H1 (cell line): ENCODE measurements around the gene SPOCK2. TPM values are rescaled to one million over a fixed set of nuclear protein-coding genes. Genes with fewer than 3 reads are reported as not detected.

Experiments
- CTCF ChIA-PET: fragments of 300-600 bp; sonication (Branson Sonifier 250); formaldehyde crosslinking; loops from one replicate; lab custom pipeline; 2021; ENCODE audit not compliant: partially characterized antibody; lab: Charles Lee
- POLR2A ChIA-PET: fragments of 300-600 bp; sonication (Branson Sonifier 250); formaldehyde crosslinking; loops from one replicate; lab custom pipeline; 2021; ENCODE audit warnings: inconsistent platforms; ENCODE audit not compliant: partially characterized antibody; lab: Charles Lee
- DNase-seq, 2 experiments: peaks; one replicate each; pipeline versions ENCODE4 v3.0.0 to v3.0.0-alpha.2; 2010 to 2022; ENCODE audit warnings: low spot score in 2 of 2, low read depth in 1 of 2, mixed read lengths in 1 of 2
- FAIRE-seq: peaks from 2 replicates; lab custom pipeline; 2011; peaks lifted over from hg19 to GRCh38; lab: Jason Lieb, UNC
- H2AFZ ChIP-seq: 2 replicates; pipeline ENCODE4 v1.8.1; 2012; ENCODE audit warnings: low read length, inconsistent platforms
- H2AK5ac ChIP-seq: 2 replicates; pipeline ENCODE4 v1.6.1; 2013; ENCODE audit warnings: low read depth, low read length
- H2BK120ac ChIP-seq: replicated peaks from 2 replicates; pipeline ENCODE3; 2013; ENCODE audit warnings: low read depth, low read length, inconsistent platforms
- H2BK12ac ChIP-seq: 2 replicates; pipeline ENCODE4 v1.6.1; 2013; ENCODE audit warnings: low read depth, low read length
- H2BK15ac ChIP-seq: 2 replicates; pipeline ENCODE4 v1.6.1; 2013; ENCODE audit warnings: low read length
- H2BK20ac ChIP-seq: 2 replicates; pipeline ENCODE4 v1.6.1; 2013; ENCODE audit warnings: low read length
- H2BK5ac ChIP-seq: 2 replicates; pipeline ENCODE4 v1.6.1; 2013; ENCODE audit warnings: low read depth, low read length
- H3K14ac ChIP-seq: 2 replicates; pipeline ENCODE4 v1.6.1; 2013; ENCODE audit warnings: inconsistent platforms; ENCODE audit not compliant: insufficient read length
- H3K18ac ChIP-seq: 2 replicates; pipeline ENCODE4 v1.6.1; 2013; ENCODE audit warnings: low read length; ENCODE audit errors: extremely low read depth
- H3K23ac ChIP-seq: 2 replicates; pipeline ENCODE4 v1.6.1; 2013; ENCODE audit warnings: inconsistent platforms; ENCODE audit not compliant: insufficient read length
- H3K23me2 ChIP-seq: 2 replicates; pipeline ENCODE4 v1.6.1; 2013; ENCODE audit warnings: low read depth, low read length
- H3K27ac ChIP-seq: 2 replicates; pipeline ENCODE4 v1.6.1; 2011; ENCODE audit warnings: low read depth, low read length, inconsistent platforms
- H3K27me3 ChIP-seq, 4 experiments: replicated peaks in 1 of 4; 1 replicate in 1 of 4; 2 replicates in 3 of 4; pipeline versions ENCODE4 v1.6.1 to v1.8.1; 2011 to 2013; ENCODE audit warnings: low read length in 3 of 4, mild to moderate bottlenecking in 3 of 4, inconsistent platforms in 2 of 4, mixed read lengths in 2 of 4, moderate library complexity in 1 of 4; ENCODE audit not compliant: control insufficient read depth in 3 of 4, insufficient read depth in 3 of 4; ENCODE audit errors: extremely low read depth in 1 of 4
- H3K36me3 ChIP-seq, 4 experiments: 2 replicates each; pipeline versions ENCODE4 v1.6.1 to v1.8.1; 2011 to 2013; ENCODE audit warnings: mild to moderate bottlenecking in 4 of 4, low read length in 3 of 4, moderate library complexity in 2 of 4, control low read depth in 1 of 4, inconsistent platforms in 1 of 4; ENCODE audit not compliant: insufficient read depth in 4 of 4, control insufficient read depth in 2 of 4
- H3K4ac ChIP-seq: replicated peaks from 2 replicates; pipeline ENCODE3; 2013; ENCODE audit warnings: low read length, low read depth, mixed read lengths, inconsistent platforms; ENCODE audit not compliant: insufficient read length
- H3K4me1 ChIP-seq, 4 experiments: replicated peaks in 1 of 4; 1 replicate in 1 of 4; 2 replicates in 3 of 4; pipeline versions ENCODE4 v1.6.1 to v1.8.1; 2011 to 2013; ENCODE audit warnings: low read length in 3 of 4, inconsistent platforms in 2 of 4, mixed read lengths in 1 of 4; ENCODE audit not compliant: insufficient read depth in 4 of 4, control insufficient read depth in 3 of 4
- H3K4me2 ChIP-seq, 2 experiments: 2 replicates each; pipeline versions ENCODE4 v1.6.1 to v1.8.1; 2011 to 2013; ENCODE audit warnings: low read depth in 2 of 2, low read length in 2 of 2, control low read depth in 1 of 2, inconsistent platforms in 1 of 2, mild to moderate bottlenecking in 1 of 2; ENCODE audit not compliant: insufficient read depth in 1 of 2
- H3K4me3 ChIP-seq, 4 experiments: fragments of 200-600, 300-600 bp in 1 of 4; sonication (generic), shearing (Covaris generic), sonication (Bioruptor Twin) in 1 of 4; 2 replicates each; pipeline versions ENCODE4 v1.5.1 to v1.8.1; 2011 to 2016; ENCODE audit warnings: low read length in 4 of 4, low read depth in 3 of 4, control low read depth in 2 of 4, inconsistent platforms in 2 of 4, mild to moderate bottlenecking in 2 of 4, mixed read lengths in 1 of 4, moderate library complexity in 1 of 4; ENCODE audit not compliant: insufficient read depth in 2 of 4; ENCODE audit errors: extremely low read depth in 1 of 4
- H3K56ac ChIP-seq: replicated peaks from 2 replicates; pipeline ENCODE3; 2013; ENCODE audit warnings: low read depth, mild to moderate bottlenecking, mixed read lengths, low read length, inconsistent platforms; ENCODE audit not compliant: insufficient read length
- H3K79me1 ChIP-seq: 2 replicates; pipeline ENCODE4 v1.6.1; 2013; ENCODE audit warnings: low read depth, low read length, control low read depth
- H3K79me2 ChIP-seq, 2 experiments: 2 replicates each; pipeline versions ENCODE4 v1.6.1 to v1.8.1; 2012 to 2013; ENCODE audit warnings: low read length in 2 of 2, mild to moderate bottlenecking in 2 of 2, inconsistent platforms in 1 of 2; ENCODE audit not compliant: insufficient read depth in 2 of 2, control insufficient read depth in 1 of 2
- H3K9ac ChIP-seq, 4 experiments: replicated peaks in 1 of 4; 1 replicate in 1 of 4; 2 replicates in 3 of 4; pipeline versions ENCODE4 v1.6.1 to v1.8.1; 2011 to 2013; ENCODE audit warnings: low read depth in 3 of 4, low read length in 3 of 4, control low read depth in 2 of 4, mild to moderate bottlenecking in 2 of 4, moderate library complexity in 2 of 4, inconsistent platforms in 1 of 4; ENCODE audit errors: extremely low read depth in 1 of 4
- H3K9me3 ChIP-seq, 2 experiments: 2 replicates each; pipeline versions ENCODE4 v1.6.1 to v1.8.1; 2012 to 2013; ENCODE audit warnings: mild to moderate bottlenecking in 2 of 2, moderate library complexity in 2 of 2, control low read depth in 1 of 2, inconsistent platforms in 1 of 2, low read depth in 1 of 2, low read length in 1 of 2, mixed read lengths in 1 of 2; ENCODE audit not compliant: insufficient read depth in 2 of 2
- H4K20me1 ChIP-seq, 2 experiments: replicated peaks in 1 of 2; 2 replicates each; pipeline versions ENCODE3 to v1.8.1; 2011 to 2013; ENCODE audit warnings: inconsistent platforms in 2 of 2, low read length in 2 of 2, mild to moderate bottlenecking in 1 of 2; ENCODE audit not compliant: insufficient read depth in 2 of 2, control insufficient read depth in 1 of 2
- H4K5ac ChIP-seq: 2 replicates; pipeline ENCODE4 v1.6.1; 2013; ENCODE audit warnings: low read length, low read depth, mixed read lengths, inconsistent platforms; ENCODE audit not compliant: insufficient read length
- H4K8ac ChIP-seq: 2 replicates; pipeline ENCODE4 v1.8.0; 2013; ENCODE audit warnings: mild to moderate bottlenecking, moderate library complexity, low read length, inconsistent platforms; ENCODE audit not compliant: insufficient read depth; ENCODE audit errors: extremely low read depth
- H4K91ac ChIP-seq: replicated peaks from 2 replicates; pipeline ENCODE3; 2013; ENCODE audit warnings: low read length, mixed read lengths, inconsistent platforms; ENCODE audit not compliant: insufficient read length
- BACH1 ChIP-seq: IDR thresholded peaks from 2 replicates; pipeline ENCODE4 v1.6.1; 2012; ENCODE audit warnings: low read length, improper control_type of control experiment
- CTBP2 ChIP-seq: IDR thresholded peaks from 2 replicates; pipeline ENCODE4 v1.7.0; 2011; ENCODE audit warnings: borderline replicate concordance, mild to moderate bottlenecking, moderate library complexity, mixed read lengths, low read length; ENCODE audit not compliant: insufficient read depth, insufficient read length
- GTF2F1 ChIP-seq: IDR thresholded peaks from 2 replicates; pipeline ENCODE4 v1.6.1; 2012; ENCODE audit warnings: low read depth, low read length, improper control_type of control experiment, borderline replicate concordance
- HDAC2 ChIP-seq, 2 experiments: fragments of 300-600 bp in 1 of 2; sonication (generic) in 1 of 2; IDR thresholded peaks; 2 replicates each; pipeline ENCODE4 v1.6.1; 2011 to 2012; ENCODE audit warnings: low read depth in 2 of 2, low read length in 2 of 2, mild to moderate bottlenecking in 2 of 2, moderate library complexity in 2 of 2, borderline replicate concordance in 1 of 2, inconsistent platforms in 1 of 2
- NRF1 ChIP-seq: IDR thresholded peaks from 2 replicates; pipeline ENCODE4 v1.6.1; 2011; ENCODE audit warnings: mild to moderate bottlenecking, low read depth, low read length, improper control_type of control experiment
- RAD21 ChIP-seq, 2 experiments: IDR thresholded peaks in 1 of 2; conservative IDR thresholded peaks in 1 of 2; 2 replicates each; pipeline ENCODE4 v1.6.1; 2011; ENCODE audit warnings: low read depth in 2 of 2, low read length in 2 of 2, improper control_type of control experiment in 1 of 2, inconsistent platforms in 1 of 2, mild to moderate bottlenecking in 1 of 2, moderate library complexity in 1 of 2
- RBBP5 ChIP-seq: IDR thresholded peaks from 2 replicates; pipeline ENCODE4 v1.7.1; 2012; ENCODE audit warnings: low read depth, mild to moderate bottlenecking, inconsistent platforms, low read length, moderate library complexity, borderline replicate concordance
- RXRA ChIP-seq: IDR thresholded peaks from 2 replicates; pipeline ENCODE4 v1.6.1; 2011; ENCODE audit warnings: low read depth, mild to moderate bottlenecking, low read length, moderate library complexity; ENCODE audit not compliant: insufficient read depth
- SIRT6 ChIP-seq: IDR thresholded peaks from one replicate; pipeline ENCODE4 v1.7.1; 2012; ENCODE audit warnings: low read length, inconsistent platforms
- TBP ChIP-seq: IDR thresholded peaks from 2 replicates; pipeline ENCODE4 v1.6.1; 2011; ENCODE audit warnings: low read depth, low read length, improper control_type of control experiment
- TCF12 ChIP-seq: IDR thresholded peaks from 2 replicates; pipeline ENCODE4 v1.6.1; 2011; ENCODE audit warnings: low read depth, mild to moderate bottlenecking, low read length
- TEAD4 ChIP-seq: IDR thresholded peaks from 2 replicates; pipeline ENCODE4 v1.6.1; 2012; ENCODE audit warnings: low read depth, low read length, inconsistent platforms, mixed read lengths
- WGBS, 2 experiments: shearing (Covaris generic) in 1 of 2; methylation state at CpG; one replicate each; pipeline versions ENCODE4 v1.1.6 to v1.1.7; 2013 to 2015; ENCODE audit warnings: low lambda C conversion rate in 2 of 2, mixed read lengths in 2 of 2, inconsistent platforms in 1 of 2, low coverage in 1 of 2, missing lambda C conversion rate in 1 of 2; ENCODE audit not compliant: insufficient replicate concordance in 2 of 2, insufficient coverage in 1 of 2, insufficient read length in 1 of 2; ENCODE audit errors: extremely low coverage in 1 of 2, missing lambda C conversion rate in 1 of 2; 5-methylcytosine and 5-hydroxymethylcytosine counted together
- polyA plus RNA-seq, 7 experiments: library from polyadenylated mRNA; depleted of rRNA in 3 of 7; stranded (reverse) in 5 of 7; unstranded in 2 of 7; fragments of >200 nt in 5 of 7; fragments of 200-250 nt in 2 of 7; gene quantifications; 1 replicate in 5 of 7; 2 replicates in 1 of 7; 4 replicates in 1 of 7; pipeline versions ENCODE4 v1.2.1 to v1.2.3, GENCODE V29; 2011 to 2013; ENCODE audit warnings: missing spikeins in 2 of 7, mixed read lengths in 2 of 7
- total RNA-seq: library from RNA; stranded (reverse); fragmentation: NEBNext Ultra II Directional; extraction: Animal tissue kit (Norgen Biotek cat#: 25700); gene quantifications from 2 replicates; pipeline ENCODE4 v1.2.1, GENCODE V29; 2021

The SPOCK2 gene
- total and polyA plus RNA-seq, 2 of the 8 experiments (the other 6 are each of a cell fraction or from before 2014, with no cell fraction given), result 1.5 to 1.9 TPM

GRCh38 chr10:72024596-72024995 is 63.8 kb downstream of the SPOCK2 start:
- CTCF ChIA-PET, result interaction anchor here (0.6 to 2.1 kb wide), 5 partner anchors 14 to 296 kb away, joined by 3 to 7 read pairs (median 3); no protein-coding TSS in a partner anchor
- no peak for DNase-seq
- Histone ChIP-seq H3K23ac (no peak overlapping the region), H3K4me1 (no peaks in the 10 kb centered on the region), H3K18ac (no peak overlapping the region), H3K79me1 (no peaks in the 10 kb centered on the region), H3K4me3 (no peak overlapping the region), H3K79me2 (no peaks in the 10 kb centered on the region), H2BK20ac (no peak overlapping the region)
- TF ChIP-seq GTF2F1 (no peak), TCF12 (no peak), NRF1 (no peak), TBP (no peak), BACH1 (no peak), RAD21 (IDR thresholded peaks at IDR 0.05 in 1 of 2, conservative IDR thresholded peaks at IDR 0.05 in 1 of 2; ENCODE audit: low read depth in 2 of 2, low read length in 2 of 2) (no peak), RXRA (no peak), RBBP5 (no peak), TEAD4 (no peak), CTBP2 (no peak), HDAC2 (IDR thresholded peaks at IDR 0.05; ENCODE audit: borderline replicate concordance in 1 of 2, low read depth in 2 of 2, low read length in 2 of 2) (no peak), SIRT6 (no peak)
- TF ChIP-seq, all 59 proteins: peak for 0
- H3K23me2 ChIP-seq, result no peaks in the 10 kb centered on the region
- no peak overlapping the region for H2AK5ac ChIP-seq
- H3K14ac ChIP-seq, result no peak overlapping the region
- no peak overlapping the region for H3K56ac ChIP-seq
- no peaks in the 10 kb centered on the region for H3K9me3 ChIP-seq
- H2BK5ac ChIP-seq, result no peak overlapping the region
- H3K36me3 ChIP-seq, result no peaks in the 10 kb centered on the region
- no peak overlapping the region for H4K5ac ChIP-seq
- H3K27ac ChIP-seq, result no peak overlapping the region
- no peaks in the 10 kb centered on the region for H3K27me3 ChIP-seq
- no peak overlapping the region for H4K91ac ChIP-seq
- no peak overlapping the region for H2AFZ ChIP-seq
- H2BK15ac ChIP-seq, result no peak overlapping the region
- no peak overlapping the region for H3K9ac ChIP-seq
- WGBS, 2 experiments, result 84% methylated on average over 4 of the region's 4 CpGs; no CpG with 5 or more reads in 1 of the 2 experiments
- no peak overlapping the region for H2BK12ac ChIP-seq
- no peaks in the 10 kb centered on the region for H4K20me1 ChIP-seq
- no peak for FAIRE-seq
- no peak overlapping the region for H2BK120ac ChIP-seq
- POLR2A ChIA-PET, result no interaction called here
- H3K4me2 ChIP-seq, result no peak overlapping the region
- H3K4ac ChIP-seq, result no peak overlapping the region
- H4K8ac ChIP-seq, result no peak overlapping the region
